Pons (tissue), 1 donor: Measurements from ENCODE around the gene MFSD1.
"Not testable (repeated sequence)": the region's sequence is repeated elsewhere in the genome, so short reads cannot be mapped to it uniquely, and the experiment has no call there.

Source experiments
- DNase-seq: peaks from one replicate; pipeline ENCODE4 v3.0.0-alpha.2; 2016; ENCODE audit warnings: low spot score

The MFSD1 gene

GRCh38 chr3:158776531-158776930, 25.3 kb upstream of the MFSD1 start:
- no peak for DNase-seq

- DNase-seq: no peak
Observed at GRCh38 chr3:158777161-158777873, 24.5 kb upstream of the MFSD1 start.

- no peak for DNase-seq
Observed at GRCh38 chr3:158780766-158781165, 21.1 kb upstream of the MFSD1 start.

- DNase-seq: no peak
Observed at GRCh38 chr3:158781191-158781590, 20.7 kb upstream of the MFSD1 start.

GRCh38 chr3:158781849-158782248, 20.0 kb upstream of the MFSD1 start:
- no peak for DNase-seq

- DNase-seq: no peak
Observed at GRCh38 chr3:158782283-158782989, 19.4 kb upstream of the MFSD1 start.

GRCh38 chr3:158783051-158783450, 18.8 kb upstream of the MFSD1 start:
- no peak for DNase-seq

- no peak for DNase-seq
Observed at GRCh38 chr3:158785972-158786371, 15.9 kb upstream of the MFSD1 start.

GRCh38 chr3:158788446-158788845, 13.4 kb upstream of the MFSD1 start:
- no peak for DNase-seq

- DNase-seq: peak; percentile 52
Observed at GRCh38 chr3:158789592-158789991, 12.3 kb upstream of the MFSD1 start.

GRCh38 chr3:158790901-158791589, 10.8 kb upstream of the MFSD1 start:
- peak; percentile 68 for DNase-seq

GRCh38 chr3:158791590-158791920, 10.3 kb upstream of the MFSD1 start:
- not testable (repeated sequence) for DNase-seq

GRCh38 chr3:158792709-158793108, 9.1 kb upstream of the MFSD1 start:
- no peak for DNase-seq

- no peak for DNase-seq
Observed at GRCh38 chr3:158794206-158794605, 7.6 kb upstream of the MFSD1 start.

GRCh38 chr3:158794936-158795518, 6.8 kb upstream of the MFSD1 start:
- no peak for DNase-seq

- peak; percentile 42 for DNase-seq
Observed at GRCh38 chr3:158801201-158801600, 653 bp upstream of the MFSD1 start.

GRCh38 chr3:158802409-158803268, 785 bp downstream of the MFSD1 start:
- DNase-seq: peak; percentile 39

GRCh38 chr3:158804441-158804840, 2.6 kb downstream of the MFSD1 start:
- DNase-seq: no peak

GRCh38 chr3:158808697-158809096, 6.8 kb downstream of the MFSD1 start:
- no peak for DNase-seq

- peak; percentile 57 for DNase-seq
Observed at GRCh38 chr3:158809642-158810041, 7.8 kb downstream of the MFSD1 start.

GRCh38 chr3:158810823-158811724, 9.2 kb downstream of the MFSD1 start:
- DNase-seq: peak; percentile 63
